ENCODE results near the gene WDR83. TPM values are rescaled to one million over a fixed set of nuclear protein-coding genes. Genes with fewer than 3 reads are reported as not detected.
A peak's percentile ranks its signal among the peaks of the same experiment; 100 is the strongest.
"Not testable (repeated sequence)": the region's sequence is repeated elsewhere in the genome, so short reads cannot be mapped to it uniquely, and the experiment has no call there.

The WDR83 gene
- total RNA-seq, 1 donor from 2014 or later, result 6.5 TPM

DNA sequence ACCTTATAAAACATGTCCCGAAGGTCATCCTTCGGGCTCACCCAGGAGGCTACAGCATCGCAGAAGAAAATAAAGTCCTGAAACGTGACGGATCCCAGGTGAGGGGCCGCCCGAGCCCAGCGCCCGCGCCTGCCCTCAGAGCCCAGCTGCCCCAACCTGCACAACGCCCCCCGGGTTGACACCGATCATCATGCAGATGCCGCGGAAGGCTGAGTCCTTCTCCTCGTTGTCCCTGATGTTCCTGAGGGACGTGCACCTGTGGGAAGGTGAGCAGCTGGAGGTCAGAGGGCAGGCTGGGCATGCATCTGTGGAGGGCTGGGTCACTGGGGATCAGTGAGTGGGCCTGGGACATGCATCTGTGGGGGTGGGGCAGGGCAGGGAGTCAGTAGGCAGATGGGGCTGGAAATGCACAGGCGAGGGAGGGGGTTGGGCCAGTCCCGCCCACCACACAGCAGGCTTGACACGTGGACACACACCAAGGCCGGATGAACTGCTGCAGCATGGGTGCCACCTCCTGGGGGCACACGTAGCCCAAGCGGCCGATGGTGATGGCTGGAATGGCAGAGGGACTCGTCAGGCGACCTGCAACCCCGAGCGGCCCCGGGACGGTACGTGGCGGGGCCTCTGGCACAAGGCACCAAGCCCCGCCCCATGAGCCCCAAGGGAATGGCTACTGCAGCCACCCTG is 35.1 kb downstream of the WDR83 start:
- intact Hi-C loops (cut with DNase I), result no loop called here
- no peak for ATAC-seq (ENCODE audit: poor library complexity)
- no peak for DNase-seq

- intact Hi-C loops (cut with DNase I), result no loop called here
- DNase-seq (no peak), ATAC-seq (ENCODE audit: poor library complexity) (no peak)
Observed at GRCh38 chr19:12703046-12703445, 36.4 kb downstream of the WDR83 start.

DNA sequence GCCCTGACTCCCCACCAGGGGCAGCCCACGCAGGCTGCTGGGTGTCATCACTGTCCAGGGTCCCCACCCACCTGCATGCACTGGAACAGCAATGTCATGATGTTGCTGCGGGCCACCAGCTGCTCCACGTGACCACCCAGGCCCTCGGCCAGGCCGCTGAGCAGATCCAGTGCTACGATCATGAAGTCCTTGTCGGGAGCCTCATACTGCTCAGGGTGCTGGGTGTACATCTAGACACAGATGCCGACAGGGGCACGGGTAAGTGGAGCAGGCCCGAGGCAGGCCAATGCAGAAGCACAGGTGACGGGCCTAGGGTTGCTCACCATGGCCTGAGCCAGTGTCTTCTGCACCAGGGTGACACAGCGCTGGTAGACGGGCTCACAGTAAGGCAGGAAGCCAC is 38.6 kb downstream of the WDR83 start:
- ATAC-seq (ENCODE audit: poor library complexity), result no peak
- DNase-seq, result no peak
- intact Hi-C loops (cut with DNase I), result no loop called here

- ATAC-seq (ENCODE audit: poor library complexity), result no peak
- intact Hi-C loops (cut with DNase I), result no loop called here
- no peak for DNase-seq
Observed at GRCh38 chr19:12705654-12706331, 39.2 kb downstream of the WDR83 start.

- intact Hi-C loops (cut with DNase I), result no loop called here
- DNase-seq (no peak), ATAC-seq (ENCODE audit: poor library complexity) (no peak)
Observed at GRCh38 chr19:12706332-12706718, 39.7 kb downstream of the WDR83 start.

GRCh38 chr19:12708641-12709040 is 42.0 kb downstream of the WDR83 start:
- ATAC-seq (ENCODE audit: poor library complexity) (no peak), DNase-seq (no peak)
- intact Hi-C loops (cut with DNase I), result no loop called here

- intact Hi-C loops (cut with DNase I), result loop anchor here (5.0 kb wide), 1 partner anchor 46 kb away; no protein-coding TSS in a partner anchor
- DNase-seq, result no peak
- no peak for ATAC-seq (ENCODE audit: poor library complexity)
Observed at GRCh38 chr19:12711187-12711586, 44.6 kb downstream of the WDR83 start.

GRCh38 chr19:12712077-12712476 is 45.5 kb downstream of the WDR83 start:
- DNase-seq; ATAC-seq (ENCODE audit: poor library complexity): not testable (repeated sequence)
- intact Hi-C loops (cut with DNase I), result loop anchor here (5.0 kb wide), 1 partner anchor 45 kb away; no protein-coding TSS in a partner anchor

DNA sequence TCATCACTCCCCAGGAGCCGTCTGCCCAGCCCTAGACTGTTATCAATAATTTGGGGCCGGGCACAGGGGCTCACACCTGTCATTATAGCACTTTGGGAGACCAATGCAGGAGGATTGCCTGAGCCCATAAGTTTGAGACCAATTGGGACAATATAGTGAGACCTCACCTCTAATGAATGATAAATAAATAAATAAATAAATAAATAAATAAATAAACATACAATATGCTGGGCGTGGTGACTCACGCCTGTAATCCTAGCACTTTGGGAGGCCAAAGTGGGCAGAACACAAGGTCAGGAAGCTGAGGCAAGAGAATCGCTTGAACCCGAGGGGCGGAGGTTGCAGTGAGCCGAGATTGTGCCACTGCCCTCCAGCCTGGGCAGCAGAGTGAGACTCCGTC is 46.7 kb downstream of the WDR83 start:
- ATAC-seq (ENCODE audit: poor library complexity); DNase-seq: not testable (repeated sequence)
- intact Hi-C loops (cut with DNase I), result loop anchor here (5.0 kb wide), 1 partner anchor 44 kb away; no protein-coding TSS in a partner anchor

- intact Hi-C loops (cut with DNase I), result no loop called here
- ATAC-seq (ENCODE audit: poor library complexity) (no peak), DNase-seq (no peak)
Observed at GRCh38 chr19:12715102-12715501, 48.5 kb downstream of the WDR83 start.

- intact Hi-C loops (cut with DNase I), result no loop called here
- no peak for ATAC-seq (ENCODE audit: poor library complexity)
Observed at GRCh38 chr19:12715929-12716328, 49.3 kb downstream of the WDR83 start.

GRCh38 chr19:12720296-12720695 is 53.7 kb downstream of the WDR83 start:
- intact Hi-C loops (cut with DNase I), result no loop called here

More at GRCh38 chr19:12715929-12716328, 49.3 kb downstream of the WDR83 start:
- DNase-seq, result no peak

DNA sequence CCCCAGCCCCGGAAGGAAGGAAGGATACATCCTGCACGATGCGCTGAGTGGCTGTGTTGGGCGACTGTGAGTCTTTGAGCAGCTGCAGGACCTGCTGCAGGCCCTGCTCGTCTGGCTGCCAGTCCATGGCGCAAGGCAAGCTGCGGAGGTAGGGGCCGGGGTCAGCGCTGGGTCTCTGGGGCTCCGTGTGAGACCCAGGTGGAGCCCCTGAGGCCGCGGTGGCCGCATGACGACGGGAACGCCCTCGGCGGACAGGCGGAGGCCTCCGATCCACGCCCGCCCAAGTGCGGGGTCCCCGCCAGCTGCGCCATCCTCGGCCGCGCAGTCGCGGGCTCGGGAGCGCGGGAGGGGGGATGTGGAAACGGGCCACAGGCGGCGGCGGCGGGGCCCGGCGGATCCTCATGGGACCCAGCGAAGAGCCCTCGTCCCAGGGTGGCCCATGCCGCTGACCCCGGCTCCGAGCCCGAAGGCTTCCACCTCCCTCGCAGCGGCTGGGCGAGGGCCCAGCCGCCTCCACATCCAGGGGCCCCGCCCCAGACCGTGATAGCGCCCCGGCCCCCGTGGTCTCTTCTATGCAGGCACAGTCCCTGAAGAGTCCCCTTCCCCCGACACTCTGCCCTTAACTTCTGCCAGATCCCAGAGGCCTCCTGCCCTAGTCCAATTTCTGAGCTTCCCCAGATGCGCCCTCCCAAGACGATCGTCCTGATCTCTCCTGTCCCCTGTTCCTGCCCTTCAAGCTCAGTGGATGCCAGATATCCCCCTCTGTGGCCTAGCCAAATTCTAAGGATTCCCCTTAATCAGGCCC is 54.4 kb downstream of the WDR83 start:
- DNase-seq (peak; percentile 53), ATAC-seq (ENCODE audit: poor library complexity) (peak; percentile 23)
- intact Hi-C loops (cut with DNase I), result no loop called here

More at GRCh38 chr19:12720296-12720695, 53.7 kb downstream of the WDR83 start:
- ATAC-seq (ENCODE audit: poor library complexity) (no peak), DNase-seq (no peak)

- DNase-seq (peak; percentile 81), ATAC-seq (ENCODE audit: poor library complexity) (peak; percentile 56)
- intact Hi-C loops (cut with DNase I), result no loop called here
Observed at GRCh38 chr19:12721656-12722565, 55.3 kb downstream of the WDR83 start.

GRCh38 chr19:12722566-12723380 is 56.2 kb downstream of the WDR83 start:
- intact Hi-C loops (cut with DNase I), result no loop called here
- peak; percentile 98 for DNase-seq
- ATAC-seq (ENCODE audit: poor library complexity), result peak; percentile 95

GRCh38 chr19:12723381-12723640 is 56.7 kb downstream of the WDR83 start:
- intact Hi-C loops (cut with DNase I), result no loop called here
- DNase-seq (no peak), ATAC-seq (ENCODE audit: poor library complexity) (no peak)

GRCh38 chr19:12723641-12724426 is 57.2 kb downstream of the WDR83 start, which contains the start of gene TNPO2:
TSS of gene TNPO2 (minus strand) at chr19:12723932. CDS start at chr19:12720977, 2,955 bp downstream.
- ATAC-seq (ENCODE audit: poor library complexity) (peak; percentile 59), DNase-seq (peak; percentile 72)
- intact Hi-C loops (cut with DNase I), result no loop called here
